H1 (cell line): ENCODE results near the gene OR10T2. TPM values are rescaled to one million over a fixed set of nuclear protein-coding genes. Genes with fewer than 3 reads are reported as not detected.

Source experiments
- NANOG ChIP-seq: IDR thresholded peaks from 2 replicates; pipeline ENCODE4 v1.6.1; 2011; ENCODE audit warnings: low read length, low read depth, mild to moderate bottlenecking, inconsistent platforms; ENCODE audit not compliant: insufficient read depth, poor library complexity, severe bottlenecking
- TEAD4 ChIP-seq: IDR thresholded peaks from 2 replicates; pipeline ENCODE4 v1.6.1; 2012; ENCODE audit warnings: low read depth, low read length, inconsistent platforms, mixed read lengths
- polyA plus RNA-seq, 7 experiments: library from polyadenylated mRNA; depleted of rRNA in 3 of 7; stranded (reverse) in 5 of 7; unstranded in 2 of 7; fragments of >200 nt in 5 of 7; fragments of 200-250 nt in 2 of 7; gene quantifications; 1 replicate in 5 of 7; 2 replicates in 1 of 7; 4 replicates in 1 of 7; pipeline versions ENCODE4 v1.2.1 to v1.2.3, GENCODE V29; 2011 to 2013; ENCODE audit warnings: missing spikeins in 2 of 7, mixed read lengths in 2 of 7
- total RNA-seq: library from RNA; stranded (reverse); fragmentation: NEBNext Ultra II Directional; extraction: Animal tissue kit (Norgen Biotek cat#: 25700); gene quantifications from 2 replicates; pipeline ENCODE4 v1.2.1, GENCODE V29; 2021

OR10T2 gene
- total and polyA plus RNA-seq, 2 of the 8 experiments (the other 6 are each of a cell fraction or from before 2014, with no cell fraction given), result not detected

GRCh38 chr1:158355773-158356285 lies 43.4 kb downstream of the OR10T2 start (continued):
- no peak for TF ChIP-seq TEAD4
- TF ChIP-seq NANOG, result no peak
- TF ChIP-seq, all 59 proteins: peak for 0
